GM13976 (cell line): ENCODE measurements around the gene GALNT12.

Experiments
- DNase-seq: peaks from one replicate; pipeline ENCODE4 v3.0.0; 2012; ENCODE audit warnings: low spot score
- CTCF ChIP-seq: IDR thresholded peaks from 2 replicates; pipeline ENCODE4 v1.5.1; 2012; ENCODE audit warnings: borderline replicate concordance, mild to moderate bottlenecking; ENCODE audit not compliant: insufficient read depth; ENCODE audit errors: extremely low read depth, missing control alignments, control extremely low read depth
- in situ Hi-C: fragments of 300-500 bp; cut with MboI; formaldehyde crosslinking; loops from one replicate; pipeline ENCODE4 v1.12.0; 2022; ENCODE audit warnings: low sequenced_read_pairs, mixed read lengths, inconsistent platforms; ENCODE audit not compliant: unreplicated experiment

Gene GALNT12

DNA sequence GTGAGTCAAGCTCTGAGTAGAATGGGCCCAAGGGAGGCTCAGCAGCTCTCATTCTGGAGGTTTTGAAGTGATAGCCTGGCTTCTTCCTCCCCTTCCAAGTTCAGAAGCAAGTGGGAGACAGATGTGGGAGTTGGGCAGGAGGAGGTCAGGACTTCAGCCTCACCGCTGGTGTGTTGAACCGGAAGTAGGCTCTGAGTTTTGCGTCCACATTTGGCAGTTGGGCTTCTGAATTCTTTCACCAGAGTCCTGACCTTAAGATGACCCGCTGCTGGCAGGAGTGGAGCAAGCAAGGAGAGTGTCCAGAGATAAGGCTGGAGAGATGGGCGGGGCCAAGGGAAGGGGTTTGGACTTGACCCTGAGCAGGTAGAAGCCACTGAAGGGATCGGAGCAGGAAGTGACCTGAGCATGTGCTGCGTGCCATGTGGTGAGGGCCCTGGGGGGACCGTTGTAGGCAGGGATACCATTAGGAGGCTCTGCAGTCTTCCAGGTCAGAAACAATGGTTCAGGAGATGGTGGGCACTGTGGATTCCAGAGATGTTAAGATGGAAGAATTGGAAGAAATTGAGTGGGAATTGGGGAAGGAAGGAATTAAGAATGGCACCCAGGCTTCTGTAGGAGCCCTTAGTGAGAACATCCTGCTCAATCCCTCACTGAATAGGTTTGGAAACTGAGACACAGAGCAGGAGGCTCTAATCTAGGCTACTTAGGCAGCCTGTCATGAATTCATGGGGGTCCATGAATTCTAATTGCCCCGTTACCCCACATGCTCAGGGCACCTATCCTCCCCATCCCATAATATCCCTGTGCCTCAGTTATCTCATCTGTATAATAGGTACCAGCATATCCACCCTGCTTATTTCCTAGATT lies 25.9 kb downstream of the GALNT12 start:
- DNase-seq: no peak
- in situ Hi-C loops: no loop called here
- no peak for TF ChIP-seq CTCF

DNA sequence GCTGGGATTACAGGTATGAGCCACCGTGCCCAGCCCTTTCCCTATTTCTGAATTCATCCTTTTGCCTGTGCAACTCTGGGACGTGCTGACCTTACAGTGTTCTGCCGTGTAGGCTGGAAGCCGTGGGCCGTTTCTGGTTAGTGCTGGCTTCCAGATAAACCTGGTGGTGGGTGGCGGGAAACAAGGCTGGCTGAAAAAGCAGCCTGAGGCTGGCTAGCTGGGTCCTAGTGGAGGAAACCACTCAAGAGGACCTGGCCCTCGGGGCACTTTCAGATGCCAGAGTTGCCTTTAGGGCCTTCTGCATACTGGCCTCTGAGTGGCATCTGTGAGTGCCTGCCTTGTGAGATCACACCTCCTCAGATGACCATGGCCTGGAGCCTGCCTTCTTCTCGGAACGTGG lies 26.9 kb downstream of the GALNT12 start:
- in situ Hi-C loops: no loop called here
- no peak for TF ChIP-seq CTCF
- no peak for DNase-seq

- in situ Hi-C loops: no loop called here
- DNase-seq: no peak
- TF ChIP-seq CTCF: no peak
Observed at GRCh38 chr9:98836206-98836605, 28.7 kb downstream of the GALNT12 start.

DNA sequence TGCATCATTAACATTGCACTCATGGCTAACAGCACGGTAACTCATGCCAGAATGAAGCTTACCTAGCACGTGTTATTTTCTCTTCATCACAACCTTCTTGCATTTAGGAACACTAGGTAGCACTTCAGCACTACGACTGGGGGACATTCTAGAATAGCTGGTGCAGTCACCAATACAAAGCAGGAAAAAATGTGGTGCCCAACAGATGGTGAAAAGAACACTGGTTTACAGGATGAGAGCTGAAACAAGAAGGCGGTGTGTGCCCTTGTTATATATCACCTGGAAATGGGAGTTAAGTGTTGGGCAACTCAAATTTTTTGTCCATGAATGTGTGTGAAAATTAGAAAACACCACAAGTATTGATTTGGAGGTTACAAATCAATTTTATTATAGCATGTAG lies 30.0 kb downstream of the GALNT12 start:
- in situ Hi-C loops: no loop called here
- TF ChIP-seq CTCF: no peak

GRCh38 chr9:98838155-98838867 lies 30.8 kb downstream of the GALNT12 start:
- TF ChIP-seq CTCF: no peak
- in situ Hi-C loops: no loop called here
- no peak for DNase-seq

More for the DNA sequence above, 30.0 kb downstream of the GALNT12 start:
- DNase-seq: no peak

DNA sequence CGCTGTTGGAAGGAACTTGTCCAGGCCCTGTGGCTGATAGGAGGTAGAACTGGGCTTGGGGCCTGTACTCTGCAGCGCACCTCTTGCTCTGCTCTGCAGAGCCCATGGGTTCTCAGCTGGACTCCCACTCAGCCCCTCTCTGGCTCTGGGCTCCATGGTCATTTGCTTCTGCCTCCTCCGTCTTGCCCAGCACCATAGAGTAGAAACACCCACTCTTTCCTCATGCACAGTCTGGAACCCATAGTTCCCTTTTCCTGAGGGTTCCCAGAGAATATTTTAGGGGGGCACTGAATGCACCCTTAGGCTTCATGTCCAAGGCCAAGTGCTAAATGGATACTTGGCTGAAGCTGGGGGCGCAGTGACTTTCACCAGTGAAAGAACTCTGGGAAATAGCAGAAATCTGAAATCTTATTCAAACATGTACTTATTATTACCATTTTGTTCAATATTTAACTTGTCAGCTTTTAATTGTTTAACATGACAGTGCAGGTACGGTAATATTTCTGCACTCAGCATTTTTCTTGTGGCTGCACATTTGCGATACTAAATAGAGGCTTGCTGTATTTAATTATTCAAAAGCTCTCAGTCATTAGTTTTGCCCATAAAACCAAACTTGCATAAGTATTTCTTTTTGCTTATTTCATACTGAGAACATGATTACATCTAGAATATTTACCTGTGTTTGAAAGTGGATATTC lies 31.5 kb downstream of the GALNT12 start:
- no peak for TF ChIP-seq CTCF
- no peak for DNase-seq
- in situ Hi-C loops: no loop called here
